ENCODE results near the gene CMTR1. TPM values are rescaled to one million over a fixed set of nuclear protein-coding genes. Genes with fewer than 3 reads are reported as not detected.

Gene CMTR1
- total RNA-seq, 2 experiments from 2014 or later, result 49.9 to 50.6 TPM

DNA sequence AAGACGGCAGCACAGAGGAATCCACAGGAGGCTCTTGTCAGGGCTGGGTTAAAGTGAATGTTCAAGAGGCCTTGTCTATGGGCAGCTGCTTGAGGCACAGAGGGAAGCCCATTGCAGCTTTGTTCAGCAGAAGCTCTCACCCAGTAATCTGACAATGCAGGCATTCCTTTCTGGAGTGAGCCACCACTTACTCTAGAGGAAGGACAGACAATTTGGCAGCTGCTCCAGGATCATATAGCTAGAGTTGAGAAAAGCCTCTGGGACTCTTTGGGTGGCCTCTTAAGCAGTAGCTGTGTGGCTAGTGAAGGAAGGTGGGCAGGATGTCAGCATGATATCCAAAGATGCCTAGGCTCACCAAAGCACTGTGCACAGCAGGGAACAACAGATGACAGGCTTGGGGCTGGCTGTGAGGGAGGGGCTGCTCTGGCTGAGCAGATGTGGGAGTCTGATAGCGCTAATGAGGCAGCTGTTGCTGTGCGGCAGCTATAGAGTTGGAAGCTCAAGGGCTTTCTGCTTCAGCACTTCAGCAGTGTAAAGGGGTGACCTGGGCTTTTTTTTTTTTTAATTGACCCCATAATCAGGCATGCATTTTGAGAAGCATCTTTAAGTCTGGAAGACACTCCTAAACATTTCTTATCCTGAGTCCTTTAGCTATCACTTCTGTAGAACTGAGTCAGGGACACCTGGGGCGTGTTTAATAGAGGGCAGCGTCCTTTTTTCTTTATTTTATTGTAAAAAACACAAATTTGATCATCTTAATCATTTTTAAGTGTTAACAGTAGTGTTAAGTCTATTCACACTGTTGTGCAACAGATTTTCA, 27.2 kb downstream of the CMTR1 start:
- intact Hi-C loops (cut with micrococcal nuclease), result no loop called here
- H3K4me3 Mint-ChIP-seq, result no peak overlapping the region
- H3K4me1 Mint-ChIP-seq (ENCODE audit: low read depth), result no peaks in the 10 kb centered on the region
- TF ChIP-seq, protein P1, sequence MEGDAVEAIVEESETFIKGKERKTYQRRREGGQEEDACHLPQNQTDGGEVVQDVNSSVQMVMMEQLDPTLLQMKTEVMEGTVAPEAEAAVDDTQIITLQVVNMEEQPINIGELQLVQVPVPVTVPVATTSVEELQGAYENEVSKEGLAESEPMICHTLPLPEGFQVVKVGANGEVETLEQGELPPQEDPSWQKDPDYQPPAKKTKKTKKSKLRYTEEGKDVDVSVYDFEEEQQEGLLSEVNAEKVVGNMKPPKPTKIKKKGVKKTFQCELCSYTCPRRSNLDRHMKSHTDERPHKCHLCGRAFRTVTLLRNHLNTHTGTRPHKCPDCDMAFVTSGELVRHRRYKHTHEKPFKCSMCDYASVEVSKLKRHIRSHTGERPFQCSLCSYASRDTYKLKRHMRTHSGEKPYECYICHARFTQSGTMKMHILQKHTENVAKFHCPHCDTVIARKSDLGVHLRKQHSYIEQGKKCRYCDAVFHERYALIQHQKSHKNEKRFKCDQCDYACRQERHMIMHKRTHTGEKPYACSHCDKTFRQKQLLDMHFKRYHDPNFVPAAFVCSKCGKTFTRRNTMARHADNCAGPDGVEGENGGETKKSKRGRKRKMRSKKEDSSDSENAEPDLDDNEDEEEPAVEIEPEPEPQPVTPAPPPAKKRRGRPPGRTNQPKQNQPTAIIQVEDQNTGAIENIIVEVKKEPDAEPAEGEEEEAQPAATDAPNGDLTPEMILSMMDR (IDR thresholded peaks at IDR 0.05), result no peak
- CTCF ChIA-PET, result interaction anchor here (0.6 to 1.5 kb wide), 3 partner anchors 8 to 78 kb away, joined by 3 to 4 read pairs (median 3); no protein-coding TSS in a partner anchor
- POLR2A ChIA-PET, result no interaction called here
- no peak overlapping the region for H3K27ac Mint-ChIP-seq
- H3K9me3 Mint-ChIP-seq, result no peaks in the 10 kb centered on the region
- peaks cover 59% of the 10 kb centered on the region for H3K36me3 Mint-ChIP-seq (ENCODE audit: low read depth)
- ATAC-seq (no peak), DNase-seq (no peak)
- no peaks in the 10 kb centered on the region for H3K27me3 Mint-ChIP-seq

DNA sequence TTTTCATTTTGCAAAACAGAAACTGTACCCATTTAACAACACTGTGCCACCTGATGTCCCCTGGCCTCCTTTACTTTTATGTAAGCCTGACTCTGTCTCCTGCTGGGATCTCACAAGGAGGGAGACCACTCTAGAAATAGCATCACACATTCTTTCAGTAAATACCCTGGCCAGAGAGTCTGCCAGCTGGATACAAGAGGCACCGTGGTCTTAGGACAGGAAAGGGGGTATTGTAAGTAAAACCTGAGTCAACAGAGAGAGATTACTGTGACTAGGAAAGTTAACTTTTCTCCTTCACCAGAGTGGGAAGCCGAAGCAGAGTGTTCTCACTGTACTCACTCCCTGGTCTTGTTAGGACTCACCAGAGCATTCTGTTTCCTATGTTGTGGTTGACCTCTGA, 27.8 kb downstream of the CMTR1 start:
- ATAC-seq (no peak), DNase-seq (no peak)
- H3K36me3 Mint-ChIP-seq (ENCODE audit: low read depth), result peaks cover 59% of the 10 kb centered on the region
- intact Hi-C loops (cut with micrococcal nuclease), result no loop called here
- no peaks in the 10 kb centered on the region for H3K27me3 Mint-ChIP-seq
- H3K4me1 Mint-ChIP-seq (ENCODE audit: low read depth), result no peaks in the 10 kb centered on the region
- no peaks in the 10 kb centered on the region for H3K9me3 Mint-ChIP-seq
- no peak overlapping the region for H3K4me3 Mint-ChIP-seq
- TF ChIP-seq, protein P1 (IDR thresholded peaks at IDR 0.05), result no peak
- ChIA-PET CTCF (no interaction called here), POLR2A (no interaction called here)
- no peak overlapping the region for H3K27ac Mint-ChIP-seq

DNA sequence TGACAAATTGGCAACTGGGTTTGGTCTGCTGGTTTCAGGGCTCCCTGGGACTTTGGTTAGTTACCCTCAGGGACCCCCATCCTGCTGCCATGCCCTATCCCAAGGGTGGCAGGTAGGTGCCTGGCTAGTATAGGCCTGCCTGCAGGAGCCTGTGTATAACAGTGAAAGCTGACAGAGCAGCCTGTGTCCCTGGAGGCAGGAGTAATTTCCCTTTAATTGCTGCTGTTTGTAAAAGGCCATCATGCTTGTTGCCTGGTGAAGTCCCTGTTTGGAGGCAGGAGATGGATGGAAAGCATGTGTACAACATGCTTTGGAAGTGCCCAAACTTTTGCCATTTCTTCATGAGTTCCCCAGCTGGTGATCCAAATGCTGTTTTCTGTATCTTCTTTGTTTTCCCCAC, 30.1 kb downstream of the CMTR1 start:
- ChIA-PET CTCF (no interaction called here), POLR2A (no interaction called here)
- no peak for ATAC-seq
- intact Hi-C loops (cut with micrococcal nuclease), result no loop called here
- H3K27me3 Mint-ChIP-seq, result no peaks in the 10 kb centered on the region
- no peak for DNase-seq
- H3K36me3 Mint-ChIP-seq (ENCODE audit: low read depth), result peaks cover 63% of the 10 kb centered on the region
- TF ChIP-seq, protein P1 (IDR thresholded peaks at IDR 0.05), result no peak
- H3K4me3 Mint-ChIP-seq, result no peak overlapping the region
- no peak overlapping the region for H3K27ac Mint-ChIP-seq
- H3K4me1 Mint-ChIP-seq (ENCODE audit: low read depth), result no peaks in the 10 kb centered on the region
- H3K9me3 Mint-ChIP-seq, result no peaks in the 10 kb centered on the region

DNA sequence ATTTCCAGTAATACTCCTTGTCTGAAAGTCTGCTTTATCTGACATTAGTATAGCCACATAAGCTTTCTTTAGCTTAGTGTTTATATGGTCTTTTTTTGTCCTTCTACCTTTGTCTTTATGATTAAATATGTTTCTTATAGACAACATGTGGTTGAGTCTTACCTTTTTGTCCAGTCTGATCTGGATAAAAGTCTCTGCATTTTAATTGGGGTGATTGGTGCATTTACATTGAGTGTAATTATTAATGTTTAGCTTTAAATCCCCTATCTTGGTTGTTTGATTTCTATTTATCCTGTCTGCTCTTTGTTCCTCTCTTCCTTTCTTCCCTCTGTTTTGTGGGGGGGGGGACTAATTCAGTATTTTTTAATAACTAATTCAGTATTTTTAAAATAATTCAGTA, 34.7 kb downstream of the CMTR1 start:
- ChIA-PET CTCF (interaction anchor here (0.6 to 1.4 kb wide), 2 partner anchors 86 to 98 kb away, joined by 3 to 7 read pairs; no protein-coding TSS in a partner anchor), POLR2A (interaction anchor here (0.9 to 1.5 kb wide), 4 partner anchors 10 to 35 kb away, joined by 3 to 5 read pairs (median 4); no protein-coding TSS in a partner anchor)
- no peaks in the 10 kb centered on the region for H3K27me3 Mint-ChIP-seq
- TF ChIP-seq, protein P1 (IDR thresholded peaks at IDR 0.05), result no peak
- no peaks in the 10 kb centered on the region for H3K4me1 Mint-ChIP-seq (ENCODE audit: low read depth)
- ATAC-seq, result no peak
- intact Hi-C loops (cut with micrococcal nuclease), result no loop called here
- no peak overlapping the region for H3K27ac Mint-ChIP-seq
- peaks cover 55% of the 10 kb centered on the region for H3K36me3 Mint-ChIP-seq (ENCODE audit: low read depth)
- DNase-seq, result no peak
- H3K9me3 Mint-ChIP-seq, result no peaks in the 10 kb centered on the region
- H3K4me3 Mint-ChIP-seq, result no peak overlapping the region
